ENCODE measurements around the gene NHSL2.

DNA sequence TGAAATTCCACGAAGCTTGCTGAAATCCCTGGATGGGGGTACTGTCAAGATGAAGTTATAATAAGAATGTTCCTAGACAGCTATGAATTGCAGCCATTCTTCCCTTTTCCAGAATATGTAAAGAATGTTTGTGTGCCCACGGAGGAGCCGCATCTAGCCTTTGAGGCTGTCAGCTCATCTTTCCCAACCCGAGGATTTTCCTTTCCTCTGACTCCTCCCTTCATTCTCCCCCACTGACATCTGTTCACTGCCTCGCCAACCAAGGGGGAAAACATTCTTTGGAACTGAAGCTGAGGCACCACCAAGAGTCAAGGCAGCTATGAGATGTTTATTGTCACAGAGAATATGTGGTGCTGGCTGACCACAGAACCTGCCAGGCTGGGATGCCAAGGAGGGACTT is 8.8 kb downstream of the NHSL2 start:
- TF ChIP-seq, protein P1, sequence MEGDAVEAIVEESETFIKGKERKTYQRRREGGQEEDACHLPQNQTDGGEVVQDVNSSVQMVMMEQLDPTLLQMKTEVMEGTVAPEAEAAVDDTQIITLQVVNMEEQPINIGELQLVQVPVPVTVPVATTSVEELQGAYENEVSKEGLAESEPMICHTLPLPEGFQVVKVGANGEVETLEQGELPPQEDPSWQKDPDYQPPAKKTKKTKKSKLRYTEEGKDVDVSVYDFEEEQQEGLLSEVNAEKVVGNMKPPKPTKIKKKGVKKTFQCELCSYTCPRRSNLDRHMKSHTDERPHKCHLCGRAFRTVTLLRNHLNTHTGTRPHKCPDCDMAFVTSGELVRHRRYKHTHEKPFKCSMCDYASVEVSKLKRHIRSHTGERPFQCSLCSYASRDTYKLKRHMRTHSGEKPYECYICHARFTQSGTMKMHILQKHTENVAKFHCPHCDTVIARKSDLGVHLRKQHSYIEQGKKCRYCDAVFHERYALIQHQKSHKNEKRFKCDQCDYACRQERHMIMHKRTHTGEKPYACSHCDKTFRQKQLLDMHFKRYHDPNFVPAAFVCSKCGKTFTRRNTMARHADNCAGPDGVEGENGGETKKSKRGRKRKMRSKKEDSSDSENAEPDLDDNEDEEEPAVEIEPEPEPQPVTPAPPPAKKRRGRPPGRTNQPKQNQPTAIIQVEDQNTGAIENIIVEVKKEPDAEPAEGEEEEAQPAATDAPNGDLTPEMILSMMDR (IDR thresholded peaks at IDR 0.05): no peak
- TF ChIP-seq POLR2AphosphoS5 (IDR thresholded peaks at IDR 0.05; ENCODE audit: low read depth, low read length) (no peak), SIN3A (IDR thresholded peaks at IDR 0.05; ENCODE audit: borderline replicate concordance, insufficient read depth, low read depth, low read length) (no peak)
- TF ChIP-seq, protein P2, sequence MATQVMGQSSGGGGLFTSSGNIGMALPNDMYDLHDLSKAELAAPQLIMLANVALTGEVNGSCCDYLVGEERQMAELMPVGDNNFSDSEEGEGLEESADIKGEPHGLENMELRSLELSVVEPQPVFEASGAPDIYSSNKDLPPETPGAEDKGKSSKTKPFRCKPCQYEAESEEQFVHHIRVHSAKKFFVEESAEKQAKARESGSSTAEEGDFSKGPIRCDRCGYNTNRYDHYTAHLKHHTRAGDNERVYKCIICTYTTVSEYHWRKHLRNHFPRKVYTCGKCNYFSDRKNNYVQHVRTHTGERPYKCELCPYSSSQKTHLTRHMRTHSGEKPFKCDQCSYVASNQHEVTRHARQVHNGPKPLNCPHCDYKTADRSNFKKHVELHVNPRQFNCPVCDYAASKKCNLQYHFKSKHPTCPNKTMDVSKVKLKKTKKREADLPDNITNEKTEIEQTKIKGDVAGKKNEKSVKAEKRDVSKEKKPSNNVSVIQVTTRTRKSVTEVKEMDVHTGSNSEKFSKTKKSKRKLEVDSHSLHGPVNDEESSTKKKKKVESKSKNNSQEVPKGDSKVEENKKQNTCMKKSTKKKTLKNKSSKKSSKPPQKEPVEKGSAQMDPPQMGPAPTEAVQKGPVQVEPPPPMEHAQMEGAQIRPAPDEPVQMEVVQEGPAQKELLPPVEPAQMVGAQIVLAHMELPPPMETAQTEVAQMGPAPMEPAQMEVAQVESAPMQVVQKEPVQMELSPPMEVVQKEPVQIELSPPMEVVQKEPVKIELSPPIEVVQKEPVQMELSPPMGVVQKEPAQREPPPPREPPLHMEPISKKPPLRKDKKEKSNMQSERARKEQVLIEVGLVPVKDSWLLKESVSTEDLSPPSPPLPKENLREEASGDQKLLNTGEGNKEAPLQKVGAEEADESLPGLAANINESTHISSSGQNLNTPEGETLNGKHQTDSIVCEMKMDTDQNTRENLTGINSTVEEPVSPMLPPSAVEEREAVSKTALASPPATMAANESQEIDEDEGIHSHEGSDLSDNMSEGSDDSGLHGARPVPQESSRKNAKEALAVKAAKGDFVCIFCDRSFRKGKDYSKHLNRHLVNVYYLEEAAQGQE (IDR thresholded peaks at IDR 0.05; ENCODE audit: insufficient read depth in 1 of 2, low read depth in 2 of 2, low read length in 1 of 2): no peak

Measured in Panc1 (cell line).